Gastrocnemius medialis (tissue), 4 donors: ENCODE results near the gene FAM32A. TPM values are rescaled to one million over a fixed set of nuclear protein-coding genes. Genes with fewer than 3 reads are reported as not detected.

ENCODE experiments used
- total RNA-seq, 4 donors: library from RNA; depleted of rRNA; stranded (reverse); fragments of >200 nt; gene quantifications; one replicate each; pipeline versions ENCODE4 v1.1.0 to v1.2.3, GENCODE V29; 2016

Gene FAM32A
- total RNA-seq, 4 donors from 2014 or later = 57.2 to 72.3 (median 63.6) TPM

Other genes starting within 250 kb of the FAM32A start
- not detected for gene OR10H4, start 236.4 kb upstream of the FAM32A start, total RNA-seq
- gene TPM4, start 108.9 kb upstream of the FAM32A start, total RNA-seq = 10 to 100 TPM; 21.8 to 62.8 (median 44.1) TPM
- gene RAB8A, start 73.5 kb upstream of the FAM32A start, total RNA-seq = 10 to 100 TPM in 1 of 4 donors, 1 to 10 TPM in 3; 8.3 to 12.1 (median 9.2) TPM
- not detected for gene HSH2D, start 41.7 kb upstream of the FAM32A start, total RNA-seq
- gene CIB3, start 11.9 kb upstream of the FAM32A start, total RNA-seq = not detected
- 100 to 1,000 TPM in 1 of 4 donors, 10 to 100 TPM in 3; 68.2 to 119 (median 73.5) TPM for gene AP1M1, start 12.5 kb downstream of the FAM32A start, total RNA-seq
- gene KLF2, start 139.4 kb downstream of the FAM32A start, total RNA-seq = 10 to 100 TPM in 3 of 4 donors, 1 to 10 TPM in 1; 6.8 to 45.6 (median 32.0) TPM